Measurements from ENCODE around the gene TTC7B. TPM values are rescaled to one million over a fixed set of nuclear protein-coding genes. Genes with fewer than 3 reads are reported as not detected.
A peak's percentile ranks its signal among the peaks of the same experiment; 100 is the strongest.

TTC7B gene
- total and polyA plus RNA-seq, 7 donors = 18.9 to 97.0 (median 59.0) TPM

- DNase-seq = no peak
- Histone ChIP-seq H3K36me3 (ENCODE audit: insufficient read depth in 1 of 2, low read depth in 1 of 2) (no peaks in the 10 kb centered on the region), H3K4me3 (no peak overlapping the region), H3K27ac (no peak overlapping the region), H3K4me1 (peaks cover 21% of the 10 kb centered on the region), H3K27me3 (ENCODE audit: insufficient read depth in 3 of 3, low read length in 2 of 3) (no peaks in the 10 kb centered on the region), H3K9me3 (no peaks in the 10 kb centered on the region)
- no peak for ATAC-seq
- intact Hi-C loops (cut with DNase I) = no loop called here
- WGBS, 3 donors = 84 to 92% (median 84%) methylated on average over 7 to 8 of the region's 8 CpGs
- TF ChIP-seq CTCF (IDR thresholded peaks at IDR 0.05) = no peak
These were observed 292.7 kb downstream of the TTC7B start for GRCh38 chr14:90523544-90523943.

GRCh38 chr14:90522571-90523191, 293.5 kb downstream of the TTC7B start:
- peaks cover 21% of the 10 kb centered on the region for H3K4me1 ChIP-seq
- DNase-seq (peak; percentile 46 to 74), ATAC-seq (peak; percentile 65 to 83 (median 82))
- H3K27me3 ChIP-seq (ENCODE audit: insufficient read depth in 3 of 3, low read length in 2 of 3) = no peaks in the 10 kb centered on the region
- intact Hi-C loops (cut with DNase I) = no loop called here
- no peak for TF ChIP-seq CTCF (IDR thresholded peaks at IDR 0.05)
- H3K4me3 ChIP-seq = peak overlapping the region; percentile 11
- H3K36me3 ChIP-seq (ENCODE audit: insufficient read depth in 1 of 2, low read depth in 1 of 2) = no peaks in the 10 kb centered on the region
- 17 to 39% (median 19%) methylated on average over 18 to 21 of the region's 21 CpGs for WGBS, 3 donors
- H3K27ac ChIP-seq = no peak overlapping the region
- no peaks in the 10 kb centered on the region for H3K9me3 ChIP-seq

- intact Hi-C loops (cut with DNase I) = no loop called here
- no peak overlapping the region for H3K4me3 ChIP-seq
- peak in 1 of 4 donors; percentile 5 for ATAC-seq
These were observed 294.2 kb downstream of the TTC7B start for GRCh38 chr14:90521930-90522483.

DNA sequence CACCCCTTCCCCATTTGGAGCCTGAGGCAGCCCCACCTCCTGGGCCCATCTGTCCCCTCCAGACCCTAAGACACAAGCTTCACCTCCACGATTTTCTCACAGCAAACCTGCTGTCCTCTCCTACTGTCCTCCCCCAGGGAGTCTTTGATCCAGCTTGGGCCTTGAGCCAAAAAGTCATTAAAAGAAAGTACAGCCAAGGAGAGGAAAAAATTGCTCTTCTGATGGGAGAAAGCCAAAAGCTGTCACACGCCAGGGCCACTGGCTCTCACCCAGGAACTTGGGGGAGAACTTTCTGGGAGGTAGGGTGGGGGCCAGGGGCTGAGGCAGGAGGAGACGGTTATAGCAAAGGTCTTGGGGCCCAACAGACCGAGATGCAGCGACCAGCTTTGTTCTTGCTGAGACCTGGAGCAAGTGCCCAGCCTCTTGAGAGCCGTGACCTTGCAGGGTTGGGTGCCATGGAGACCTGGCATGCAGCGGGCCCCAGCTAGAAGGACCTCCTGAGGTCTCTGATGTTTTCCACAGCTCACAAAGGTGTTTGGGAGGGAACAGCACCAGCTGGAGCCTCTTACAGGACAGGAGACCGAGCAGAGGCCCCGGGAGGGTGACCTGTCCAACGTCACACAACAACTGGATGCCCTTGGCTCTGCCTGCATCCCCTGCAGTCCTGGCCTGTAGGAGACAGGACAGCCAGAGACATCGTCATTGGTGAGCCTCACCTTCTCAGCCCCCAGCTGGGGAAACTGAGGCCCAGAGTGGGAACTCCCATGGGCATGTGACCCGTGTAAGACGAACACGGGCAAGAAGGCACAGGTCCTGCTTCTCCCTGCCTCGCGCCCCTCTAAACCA, 294.9 kb downstream of the TTC7B start:
- Histone ChIP-seq H3K9me3 (no peaks in the 10 kb centered on the region), H3K27ac (no peak overlapping the region), H3K36me3 (ENCODE audit: insufficient read depth in 1 of 2, low read depth in 1 of 2) (no peaks in the 10 kb centered on the region), H3K27me3 (ENCODE audit: insufficient read depth in 3 of 3, low read length in 2 of 3) (no peaks in the 10 kb centered on the region), H3K4me3 (no peak overlapping the region), H3K4me1 (peaks cover 21% of the 10 kb centered on the region)
- intact Hi-C loops (cut with DNase I) = no loop called here
- DNase-seq (no peak), ATAC-seq (no peak)
- no peak for TF ChIP-seq CTCF (IDR thresholded peaks at IDR 0.05)
- WGBS, 3 donors = 41 to 61% (median 52%) methylated on average over 16 of the region's 16 CpGs

More at GRCh38 chr14:90521930-90522483, 294.2 kb downstream of the TTC7B start:
- Histone ChIP-seq H3K9me3 (no peaks in the 10 kb centered on the region), H3K36me3 (ENCODE audit: insufficient read depth in 1 of 2, low read depth in 1 of 2) (no peaks in the 10 kb centered on the region), H3K27me3 (ENCODE audit: insufficient read depth in 3 of 3, low read length in 2 of 3) (no peaks in the 10 kb centered on the region), H3K27ac (no peak overlapping the region), H3K4me1 (peaks cover 21% of the 10 kb centered on the region)
- no peak for DNase-seq
- no peak for TF ChIP-seq CTCF (IDR thresholded peaks at IDR 0.05)
- 87 to 93% (median 87%) methylated on average over 17 to 18 of the region's 18 CpGs for WGBS, 3 donors

Measured in psoas muscle (tissue), 8 donors.